Measurements from ENCODE around the gene INPPL1.

DNA sequence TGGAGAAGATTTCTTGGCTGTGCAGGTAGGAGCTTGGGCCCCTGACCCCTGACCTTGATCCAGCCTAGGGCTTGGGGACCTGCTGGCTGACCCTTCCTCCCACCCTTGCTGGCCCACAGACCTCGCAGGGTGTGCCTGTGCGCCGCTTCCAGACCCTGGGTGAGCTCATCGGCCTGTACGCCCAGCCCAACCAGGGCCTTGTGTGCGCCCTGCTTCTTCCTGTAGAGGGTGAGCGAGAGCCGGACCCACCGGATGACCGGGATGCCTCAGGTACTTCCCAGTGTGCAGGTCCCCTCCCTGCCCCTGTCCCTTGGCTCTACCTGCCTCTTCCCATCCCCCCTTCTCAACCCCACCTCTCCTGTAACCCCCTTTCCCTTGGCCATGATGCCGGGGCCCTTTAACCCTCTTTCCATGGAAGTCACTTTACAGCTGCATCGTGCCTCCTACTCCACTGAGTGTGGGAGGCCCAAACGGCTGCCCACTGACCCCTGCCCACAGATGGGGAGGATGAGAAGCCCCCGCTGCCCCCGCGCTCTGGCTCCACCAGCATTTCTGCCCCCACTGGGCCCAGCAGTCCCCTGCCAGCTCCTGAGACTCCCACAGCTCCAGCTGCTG is 3.8 kb downstream of the INPPL1 start:
- TF ChIP-seq POLR2A (IDR thresholded peaks at IDR 0.05; ENCODE audit: low read depth, low read length) (no peak; the same call in 1 of the 2 replicates), POLR2AphosphoS5 (IDR thresholded peaks at IDR 0.05; ENCODE audit: low read depth, low read length) (no peak), TAF1 (IDR thresholded peaks at IDR 0.05; ENCODE audit: borderline replicate concordance, low read depth, low read length) (no peak)
